A549 (cell line): ENCODE data around the gene DNAAF6. TPM values are rescaled to one million over a fixed set of nuclear protein-coding genes. Genes with fewer than 3 reads are reported as not detected.
"Not testable (repeated sequence)": the region's sequence is repeated elsewhere in the genome, so short reads cannot be mapped to it uniquely, and the experiment has no call there.

Experiments
- ATAC-seq, 2 experiments: fragments of 200-7000 bp in 1 of 2; fragments of >200 bp in 1 of 2; cut with Nextera tagmentation in 1 of 2; cut with Tn5 transposase in 1 of 2; 3 replicates each; pipeline versions ENCODE4 v1.8.0 to v1.9.1; 2018 to 2020; ENCODE audit warnings: mild to moderate bottlenecking in 1 of 2, moderate library complexity in 1 of 2
- CTCF ChIA-PET: fragments of 300-600 bp; sonication (Branson Sonifier 250); formaldehyde crosslinking; extraction: SDS; loops from one replicate; lab custom pipeline; 2021; ENCODE audit warnings: antibody characterized with exemption, inconsistent platforms; lab: Yijun Ruan, JAX
- POLR2A ChIA-PET: fragments of 350-600 bp; formaldehyde crosslinking; extraction: SDS; loops from one replicate; lab custom pipeline; 2021; ENCODE audit warnings: antibody characterized with exemption, inconsistent platforms; lab: Yijun Ruan, JAX
- DNase-seq, 2 experiments: peaks; one replicate each; pipeline versions ENCODE4 v3.0.0 to v3.0.0-alpha.2; 2011 to 2016; ENCODE audit warnings: low read depth in 1 of 2, low spot score in 1 of 2
- FAIRE-seq: peaks from 2 replicates; lab custom pipeline; 2011; peaks lifted over from hg19 to GRCh38; lab: Jason Lieb, UNC
- H3K27ac ChIP-seq, 2 experiments: fragments of >200 bp; sonication (Bioruptor Twin); formaldehyde crosslinking; 3 replicates each; pipeline ENCODE4 v1.5.1; 2016 to 2017
- H3K4me1 ChIP-seq: fragments of >200 bp; sonication (Bioruptor Twin); formaldehyde crosslinking; 3 replicates; pipeline ENCODE4 v1.6.1; 2016
- H3K4me2 ChIP-seq: fragments of >200 bp; sonication (Bioruptor Twin); formaldehyde crosslinking; 3 replicates; pipeline ENCODE4 v1.6.1; 2016
- H3K4me3 ChIP-seq: fragments of >200 bp; sonication (Bioruptor Twin); formaldehyde crosslinking; 3 replicates; pipeline ENCODE4 v1.5.1; 2016
- H3K9me3 ChIP-seq: fragments of >200 bp; sonication (Bioruptor Twin); formaldehyde crosslinking; 3 replicates; pipeline ENCODE4 v1.6.1; 2016
- ATOH8 ChIP-seq: fragments of 250-450 bp; sonication (Bioruptor Pico); IDR thresholded peaks from 2 replicates; pipeline ENCODE4 v1.5.0; 2020; ENCODE audit warnings: low read depth, mild to moderate bottlenecking, moderate library complexity
- BHLHE40 ChIP-seq: IDR thresholded peaks from 2 replicates; pipeline ENCODE4 v1.6.1; 2012; ENCODE audit warnings: low read depth, low read length, inconsistent platforms
- CHD4 ChIP-seq: fragments of 200-600 bp; sonication (generic); IDR thresholded peaks from 2 replicates; pipeline ENCODE4 v1.6.1; 2016; ENCODE audit warnings: antibody characterized with exemption, mild to moderate bottlenecking, borderline replicate concordance
- EHMT2 ChIP-seq: fragments of 200-600 bp; sonication (generic); IDR thresholded peaks from 2 replicates; pipeline ENCODE4 v1.6.1; 2016; ENCODE audit warnings: antibody characterized with exemption, low read depth, mild to moderate bottlenecking, moderate library complexity
- ESRRA ChIP-seq: fragments of 150-350 bp; IDR thresholded peaks from 2 replicates; pipeline ENCODE4 v1.6.1; 2014; ENCODE audit warnings: mild to moderate bottlenecking, low read length, borderline replicate concordance
- FOSB ChIP-seq: fragments of 250-450 bp; sonication (Bioruptor Pico); IDR thresholded peaks from 2 replicates; pipeline ENCODE4 v1.5.0; 2020; ENCODE audit warnings: mild to moderate bottlenecking, moderate library complexity
- FOSL2 ChIP-seq, 2 experiments: fragments of 450-650 bp in 1 of 2; fragments of >200 bp in 1 of 2; sonication (Bioruptor Twin) in 1 of 2; formaldehyde crosslinking; IDR thresholded peaks; 2 replicates each; pipeline versions ENCODE4 v1.5.0 to v1.6.1; 2016 to 2020; ENCODE audit warnings: mild to moderate bottlenecking in 1 of 2, moderate library complexity in 1 of 2
- GATA3 ChIP-seq: IDR thresholded peaks from 2 replicates; pipeline ENCODE4 v1.6.1; 2012; ENCODE audit warnings: borderline replicate concordance
- HES2 ChIP-seq: fragments of >200 bp; sonication (Bioruptor Twin); formaldehyde crosslinking; IDR thresholded peaks from 2 replicates; pipeline ENCODE4 v1.6.1; 2016
- HEYL ChIP-seq: fragments of 250-450 bp; sonication (Bioruptor Pico); IDR thresholded peaks from 2 replicates; pipeline ENCODE4 v1.8.0; 2021; ENCODE audit warnings: mild to moderate bottlenecking, moderate library complexity
- HOXA7 ChIP-seq: fragments of 250-450 bp; sonication (Bioruptor Pico); IDR thresholded peaks from 2 replicates; pipeline ENCODE4 v1.5.0; 2020; ENCODE audit warnings: mild to moderate bottlenecking, moderate library complexity
- MAFK ChIP-seq: fragments of 450-650 bp; IDR thresholded peaks from 2 replicates; pipeline ENCODE4 v1.6.1; 2014; ENCODE audit not compliant: partially characterized antibody
- MAX ChIP-seq: IDR thresholded peaks from 2 replicates; pipeline ENCODE4 v1.6.1; 2012
- MAZ ChIP-seq: fragments of 150-350 bp; IDR thresholded peaks from 2 replicates; pipeline ENCODE4 v1.6.1; 2014; ENCODE audit warnings: antibody characterized with exemption, low read depth, low read length, borderline replicate concordance
- NR3C1 ChIP-seq: fragments of >200 bp; sonication (Bioruptor Twin); formaldehyde crosslinking; IDR thresholded peaks from 3 replicates; pipeline ENCODE4 v1.6.1; 2017
- PHF8 ChIP-seq: fragments of 200-600 bp; sonication (generic); IDR thresholded peaks from 2 replicates; pipeline ENCODE4 v1.6.1; 2016; ENCODE audit warnings: low read depth, mild to moderate bottlenecking, antibody characterized with exemption, moderate library complexity, borderline replicate concordance
- POLR2AphosphoS2 ChIP-seq: conservative IDR thresholded peaks from 2 replicates; pipeline ENCODE4 v1.6.1; 2012; ENCODE audit warnings: low read length, improper control_type of control experiment, inconsistent platforms
- RAD21 ChIP-seq, 2 experiments: fragments of >200 bp in 1 of 2; sonication (Bioruptor Twin) in 1 of 2; formaldehyde crosslinking in 1 of 2; IDR thresholded peaks in 1 of 2; conservative IDR thresholded peaks in 1 of 2; 2 replicates in 1 of 2; 3 replicates in 1 of 2; pipeline ENCODE4 v1.6.1; 2012 to 2018; ENCODE audit warnings: inconsistent platforms in 1 of 2
- SREBF2 ChIP-seq: fragments of 450-650 bp; IDR thresholded peaks from 2 replicates; pipeline ENCODE4 v1.6.1; 2014; ENCODE audit warnings: mild to moderate bottlenecking, moderate library complexity
- ZNF302 ChIP-seq: fragments of 250-450 bp; sonication (Bioruptor Pico); IDR thresholded peaks from 2 replicates; pipeline ENCODE4 v1.9.0; 2021; ENCODE audit warnings: inconsistent platforms, mild to moderate bottlenecking, moderate library complexity
- WGBS: methylation state at CpG from one replicate; pipeline ENCODE4 v1.1.6; 2017; ENCODE audit errors: missing lambda C conversion rate; 5-methylcytosine and 5-hydroxymethylcytosine counted together
- polyA plus RNA-seq, 4 experiments: library from polyadenylated mRNA; depleted of rRNA in 3 of 4; stranded (reverse); fragments of >200 nt; fragmentation: RNase III in 1 of 4; extraction: RNeasy Plus Mini Kit Qiagen cat#74134 plus additional on column Dnase treatment in 1 of 4; gene quantifications; 2 replicates in 3 of 4; 3 replicates in 1 of 4; pipeline ENCODE4 v1.2.3, GENCODE V29; 2011 to 2017

Gene DNAAF6
- polyA plus RNA-seq, 2 of the 4 experiments (the other 2 are of a cell fraction): not detected

- FAIRE-seq: peak; percentile 78
- H3K9me3 ChIP-seq, H3K4me2 ChIP-seq, ATAC-seq, H3K27ac ChIP-seq, DNase-seq, H3K4me3 ChIP-seq, H3K4me1 ChIP-seq, POLR2A ChIA-PET: not testable (repeated sequence)
- WGBS: 98% methylated on average over 6 of the region's 6 CpGs
- peak; percentile 43 for TF ChIP-seq MAFK
- CTCF ChIA-PET: interaction anchor here (0.7 to 1.4 kb wide), 3 partner anchors 13 to 172 kb away, joined by 3 to 4 read pairs (median 4); no protein-coding TSS in a partner anchor
These were observed 8.3 kb upstream of the DNAAF6 start for GRCh38 chrX:107198074-107198473.

- Histone ChIP-seq H3K4me2 (no peak overlapping the region), H3K27ac (no peak overlapping the region)
- WGBS: 68% methylated on average over 3 of the region's 3 CpGs
- DNase-seq: no peak
- TF ChIP-seq HEYL (CRISPR knock-in tag) (no peak), ATOH8 (CRISPR knock-in tag) (no peak), HOXA7 (CRISPR knock-in tag) (no peak), ESRRA (no peak)
- TF ChIP-seq, all 56 proteins: peak for 0
- no peak for ATAC-seq
- Histone ChIP-seq H3K9me3 (no peaks in the 10 kb centered on the region), H3K4me1 (no peaks in the 10 kb centered on the region), H3K4me3 (no peak overlapping the region)
- CTCF ChIA-PET: interaction anchor here (1.2 kb wide), 1 partner anchor 173 kb away, joined by 3 read pairs; no protein-coding TSS in a partner anchor
- POLR2A ChIA-PET: no interaction called here
- FAIRE-seq: peak; percentile 82
These were observed 6.9 kb upstream of the DNAAF6 start for GRCh38 chrX:107199491-107199890.

- peak overlapping the region; percentile 86 for H3K4me2 ChIP-seq
- ATAC-seq (no peak), FAIRE-seq (peak; percentile 39), DNase-seq (peak in 1 of 2 experiments; percentile 36)
- 13% methylated on average over 6 of the region's 6 CpGs for WGBS
- H3K9me3 ChIP-seq: no peaks in the 10 kb centered on the region
- peak overlapping the region; percentile 76 to 82 for H3K27ac ChIP-seq
- CTCF ChIA-PET: interaction anchor here (0.7 kb wide), 2 partner anchors 22 to 271 kb away, joined by 4 read pairs; no protein-coding TSS in a partner anchor
- POLR2A ChIA-PET: no interaction called here
- TF ChIP-seq MAZ: no peak
- peak in 1 of 2 experiments; percentile 32; a peak in 1 of 5 replicates for TF ChIP-seq RAD21 (conservative IDR thresholded peaks at IDR 0.05 in 1 of 2, IDR thresholded peaks at IDR 0.05 in 1 of 2)
- peak overlapping the region; percentile 42 for H3K4me3 ChIP-seq
- H3K4me1 ChIP-seq: no peaks in the 10 kb centered on the region
These were observed 2.3 kb upstream of the DNAAF6 start for GRCh38 chrX:107204068-107204605.

GRCh38 chrX:107206697-107207065 lies 270 bp downstream of the DNAAF6 start:
- POLR2A ChIA-PET: no interaction called here
- Histone ChIP-seq H3K4me1 (no peaks in the 10 kb centered on the region), H3K9me3 (no peaks in the 10 kb centered on the region), H3K4me3 (no peak overlapping the region), H3K4me2 (peak overlapping the region; percentile 86), H3K27ac (no peak overlapping the region; a peak in 1 of 6 replicates)
- WGBS: 49% methylated on average over 9 of the region's 9 CpGs
- FAIRE-seq (peak; percentile 63), DNase-seq (no peak), ATAC-seq (peak in 1 of 2 experiments; percentile 7; a peak in 3 of 6 replicates)
- CTCF ChIA-PET: no interaction called here
- TF ChIP-seq PHF8 (no peak), POLR2AphosphoS2 (no peak), EHMT2 (0 out of 2 replicates have a peak, but pooled peaks have one; percentile 31), ATOH8 (CRISPR knock-in tag) (no peak)

GRCh38 chrX:107207089-107207488 lies 678 bp downstream of the DNAAF6 start:
- WGBS: 81% methylated on average over 7 of the region's 7 CpGs
- no peak for ATAC-seq

More at GRCh38 chrX:107207089-107207488, 678 bp downstream of the DNAAF6 start:
- TF ChIP-seq CHD4 (no peak), MAX (no peak), ESRRA (no peak), GATA3 (no peak), ZNF302 (CRISPR knock-in tag) (no peak), HES2 (no peak), FOSL2 (IDR thresholded peaks at IDR 0.05) (no peak), FOSL2 (CRISPR knock-in tag; IDR thresholded peaks at IDR 0.05) (no peak), NR3C1 (no peak), BHLHE40 (no peak), MAFK (no peak), FOSB (no peak), SREBF2 (no peak)
- no peaks in the 10 kb centered on the region for H3K4me1 ChIP-seq
- no peak for DNase-seq
- H3K4me2 ChIP-seq: no peak overlapping the region
- no peak overlapping the region for H3K4me3 ChIP-seq
- H3K27ac ChIP-seq: no peak overlapping the region
- ChIA-PET CTCF (no interaction called here), POLR2A (no interaction called here)
- no peak for FAIRE-seq
- no peaks in the 10 kb centered on the region for H3K9me3 ChIP-seq
